ENCODE measurements around the gene SWI5.
A peak's percentile ranks its signal among the peaks of the same experiment; 100 is the strongest.
"Not testable (repeated sequence)": the region's sequence is repeated elsewhere in the genome, so short reads cannot be mapped to it uniquely, and the experiment has no call there.

SWI5 gene

GRCh38 chr9:128276008-128276573, at the start of gene SWI5:
TSS of gene SWI5 (plus strand) at chr9:128276276.
- TF ChIP-seq CTCF (IDR thresholded peaks at IDR 0.05; ENCODE audit: low read depth, low read length), result no peak
- H3K4me3 ChIP-seq (ENCODE audit: low read depth, low read length), result peak within 1 kb of the TSS; percentile 99

GRCh38 chr9:128226412-128226801, 49.7 kb upstream of the SWI5 start:
- TF ChIP-seq CTCF (IDR thresholded peaks at IDR 0.05; ENCODE audit: low read depth, low read length), result no peak
- H3K4me3 ChIP-seq (ENCODE audit: low read depth, low read length), result no peak overlapping the region

- H3K4me3 ChIP-seq (ENCODE audit: low read depth, low read length), result not testable (repeated sequence)
Measured at GRCh38 chr9:128230897-128231296, 45.2 kb upstream of the SWI5 start.

- TF ChIP-seq CTCF (IDR thresholded peaks at IDR 0.05; ENCODE audit: low read depth, low read length), result no peak
- H3K4me3 ChIP-seq (ENCODE audit: low read depth, low read length), result no peak overlapping the region
Measured at GRCh38 chr9:128231638-128232527, 44.2 kb upstream of the SWI5 start.

- no peak for TF ChIP-seq CTCF (IDR thresholded peaks at IDR 0.05; ENCODE audit: low read depth, low read length)
- no peak overlapping the region for H3K4me3 ChIP-seq (ENCODE audit: low read depth, low read length)
Measured at GRCh38 chr9:128232528-128233428, 43.3 kb upstream of the SWI5 start.

GRCh38 chr9:128233817-128234406, 42.2 kb upstream of the SWI5 start:
- TF ChIP-seq CTCF (IDR thresholded peaks at IDR 0.05; ENCODE audit: low read depth, low read length), result no peak
- no peak overlapping the region for H3K4me3 ChIP-seq (ENCODE audit: low read depth, low read length)

- H3K4me3 ChIP-seq (ENCODE audit: low read depth, low read length), result no peak overlapping the region
- no peak for TF ChIP-seq CTCF (IDR thresholded peaks at IDR 0.05; ENCODE audit: low read depth, low read length)
Measured at GRCh38 chr9:128242124-128242523, 34.0 kb upstream of the SWI5 start.
